Measurements from ENCODE around the gene MACF1. TPM values are rescaled to one million over a fixed set of nuclear protein-coding genes. Genes with fewer than 3 reads are reported as not detected.

MACF1 gene
- total RNA-seq, 2 donors from 2014 or later, result 107 to 148 TPM

DNA sequence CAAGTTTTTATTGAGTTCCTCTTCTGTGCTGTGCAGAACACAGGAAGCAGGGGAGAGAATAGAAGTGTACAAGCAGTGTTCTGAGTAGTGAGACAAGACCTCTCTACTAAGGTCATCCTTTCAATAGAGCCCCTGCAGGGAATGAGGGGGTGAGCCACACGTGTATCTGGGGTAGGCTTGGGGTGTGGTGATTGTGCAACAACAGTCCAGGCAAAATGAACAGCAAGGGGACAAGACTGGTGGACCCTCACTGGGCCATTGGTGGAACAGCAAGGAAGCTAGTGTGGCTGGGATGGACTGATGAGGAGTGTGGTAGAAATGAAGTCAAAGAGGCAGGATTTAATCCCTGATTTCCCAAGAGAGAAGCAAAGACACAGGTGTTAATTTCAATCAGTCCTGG, 278.8 kb downstream of the MACF1 start:
- TF ChIP-seq, protein P1, sequence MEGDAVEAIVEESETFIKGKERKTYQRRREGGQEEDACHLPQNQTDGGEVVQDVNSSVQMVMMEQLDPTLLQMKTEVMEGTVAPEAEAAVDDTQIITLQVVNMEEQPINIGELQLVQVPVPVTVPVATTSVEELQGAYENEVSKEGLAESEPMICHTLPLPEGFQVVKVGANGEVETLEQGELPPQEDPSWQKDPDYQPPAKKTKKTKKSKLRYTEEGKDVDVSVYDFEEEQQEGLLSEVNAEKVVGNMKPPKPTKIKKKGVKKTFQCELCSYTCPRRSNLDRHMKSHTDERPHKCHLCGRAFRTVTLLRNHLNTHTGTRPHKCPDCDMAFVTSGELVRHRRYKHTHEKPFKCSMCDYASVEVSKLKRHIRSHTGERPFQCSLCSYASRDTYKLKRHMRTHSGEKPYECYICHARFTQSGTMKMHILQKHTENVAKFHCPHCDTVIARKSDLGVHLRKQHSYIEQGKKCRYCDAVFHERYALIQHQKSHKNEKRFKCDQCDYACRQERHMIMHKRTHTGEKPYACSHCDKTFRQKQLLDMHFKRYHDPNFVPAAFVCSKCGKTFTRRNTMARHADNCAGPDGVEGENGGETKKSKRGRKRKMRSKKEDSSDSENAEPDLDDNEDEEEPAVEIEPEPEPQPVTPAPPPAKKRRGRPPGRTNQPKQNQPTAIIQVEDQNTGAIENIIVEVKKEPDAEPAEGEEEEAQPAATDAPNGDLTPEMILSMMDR (IDR thresholded peaks at IDR 0.05), result no peak
- no peak overlapping the region for H3K4me3 ChIP-seq
- H3K9me3 ChIP-seq, result no peaks in the 10 kb centered on the region
- H3K27me3 ChIP-seq, result no peaks in the 10 kb centered on the region
- H3K9ac ChIP-seq (ENCODE audit: low read depth in 2 of 2, low read length in 2 of 2), result no peak overlapping the region
- intact Hi-C loops (cut with DNase I), result no loop called here
- H3K27ac ChIP-seq, result no peak overlapping the region
- DNase-seq, result no peak
- peaks cover 28% of the 10 kb centered on the region for H3K36me3 ChIP-seq
- H3K4me1 ChIP-seq, result no peaks in the 10 kb centered on the region

GRCh38 chr1:39484564-39484963, 280.1 kb downstream of the MACF1 start:
- TF ChIP-seq, protein P1 (IDR thresholded peaks at IDR 0.05), result no peak
- no peaks in the 10 kb centered on the region for H3K4me1 ChIP-seq
- no peak overlapping the region for H3K9ac ChIP-seq (ENCODE audit: low read depth in 2 of 2, low read length in 2 of 2)
- H3K36me3 ChIP-seq, result peaks cover 28% of the 10 kb centered on the region
- H3K4me3 ChIP-seq, result no peak overlapping the region
- no peaks in the 10 kb centered on the region for H3K27me3 ChIP-seq
- H3K27ac ChIP-seq, result no peak overlapping the region
- intact Hi-C loops (cut with DNase I), result no loop called here
- DNase-seq, result no peak
- no peaks in the 10 kb centered on the region for H3K9me3 ChIP-seq

DNA sequence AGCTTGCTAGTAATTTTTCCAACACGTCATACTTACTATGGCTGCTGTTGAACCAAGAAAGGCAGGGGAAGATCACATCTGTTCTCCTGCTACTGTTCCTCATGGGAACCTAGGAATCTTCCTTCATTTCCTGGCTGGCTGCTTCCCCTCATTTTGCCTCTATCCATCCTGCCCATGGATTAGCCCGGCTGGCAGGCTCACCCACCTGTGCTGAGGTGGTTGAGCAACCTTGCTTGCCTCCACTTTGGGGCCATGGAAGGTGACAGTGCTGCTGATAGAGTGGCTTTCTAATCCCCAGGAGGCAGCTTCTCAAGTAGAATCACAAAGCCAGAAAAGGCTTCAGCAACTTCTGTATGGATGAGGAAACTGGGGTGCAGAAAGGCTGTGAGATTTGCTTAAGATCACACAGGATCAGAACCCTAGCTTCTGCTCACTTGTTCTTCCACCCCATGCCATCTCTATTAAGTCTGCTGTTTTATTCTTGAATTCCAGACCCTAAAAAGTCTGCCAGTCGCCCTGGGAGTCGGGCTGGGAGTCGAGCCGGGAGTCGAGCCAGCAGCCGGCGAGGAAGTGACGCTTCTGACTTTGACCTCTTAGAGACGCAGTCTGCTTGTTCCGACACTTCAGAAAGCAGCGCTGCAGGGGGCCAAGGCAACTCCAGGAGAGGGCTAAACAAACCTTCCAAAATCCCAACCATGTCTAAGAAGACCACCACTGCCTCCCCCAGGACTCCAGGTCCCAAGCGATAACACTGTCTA, 280.7 kb downstream of the MACF1 start:
- Histone ChIP-seq H3K9ac (ENCODE audit: low read depth in 2 of 2, low read length in 2 of 2) (no peak overlapping the region), H3K27ac (no peak overlapping the region), H3K9me3 (no peaks in the 10 kb centered on the region), H3K4me3 (no peak overlapping the region), H3K27me3 (no peaks in the 10 kb centered on the region), H3K36me3 (peaks cover 24% of the 10 kb centered on the region), H3K4me1 (no peaks in the 10 kb centered on the region)
- intact Hi-C loops (cut with DNase I), result no loop called here
- TF ChIP-seq, protein P1 (IDR thresholded peaks at IDR 0.05), result no peak
- no peak for DNase-seq

GRCh38 chr1:39488012-39488545, 283.6 kb downstream of the MACF1 start:
- Histone ChIP-seq H3K4me3 (no peak overlapping the region), H3K9ac (ENCODE audit: low read depth in 2 of 2, low read length in 2 of 2) (no peak overlapping the region), H3K36me3 (peaks cover 22% of the 10 kb centered on the region), H3K9me3 (no peaks in the 10 kb centered on the region), H3K27me3 (no peaks in the 10 kb centered on the region), H3K4me1 (no peaks in the 10 kb centered on the region), H3K27ac (no peak overlapping the region)
- TF ChIP-seq, protein P1 (IDR thresholded peaks at IDR 0.05), result no peak
- no peak for DNase-seq
- intact Hi-C loops (cut with DNase I), result no loop called here

DNA sequence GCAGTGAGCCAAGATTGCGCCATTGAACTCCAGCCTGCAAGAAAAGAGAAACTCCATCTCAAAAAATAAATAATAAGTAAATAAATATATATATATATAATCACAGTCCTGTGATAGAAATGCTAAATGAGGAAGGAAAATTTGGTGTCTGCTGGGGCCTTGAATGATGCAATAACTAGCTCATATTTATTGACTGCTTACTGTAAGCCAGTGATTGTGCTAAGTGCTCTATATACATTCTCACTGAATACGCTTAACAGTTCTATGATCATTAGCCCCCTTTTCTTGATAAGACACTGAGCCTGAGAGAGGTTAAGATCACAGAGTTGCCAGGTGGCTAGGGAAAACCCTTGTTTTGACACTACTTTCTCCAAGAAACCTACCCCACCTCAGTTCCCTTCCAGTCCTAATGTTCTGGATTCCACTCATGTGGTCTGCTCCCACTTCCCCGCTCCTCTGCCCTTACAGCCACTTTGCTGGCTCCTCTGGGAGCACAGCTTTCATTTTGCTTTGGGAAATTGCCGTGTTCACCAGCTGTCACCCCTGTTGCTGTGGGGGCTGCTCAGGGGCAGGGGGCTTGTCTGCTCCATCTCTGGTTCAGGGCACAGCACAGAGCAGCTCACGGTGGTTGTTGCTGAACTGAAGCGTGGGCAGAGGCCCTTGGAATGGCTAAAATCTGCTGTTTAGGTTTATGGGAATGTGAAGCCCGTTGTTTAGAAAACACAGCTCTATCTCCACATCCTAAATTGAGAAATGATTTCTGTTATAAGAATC, 284.5 kb downstream of the MACF1 start:
- Histone ChIP-seq H3K36me3 (peaks cover 22% of the 10 kb centered on the region), H3K4me1 (no peaks in the 10 kb centered on the region), H3K27ac (no peak overlapping the region), H3K9me3 (no peaks in the 10 kb centered on the region), H3K9ac (ENCODE audit: low read depth in 2 of 2, low read length in 2 of 2) (no peak overlapping the region), H3K4me3 (no peak overlapping the region), H3K27me3 (no peaks in the 10 kb centered on the region)
- TF ChIP-seq, protein P1 (IDR thresholded peaks at IDR 0.05), result no peak
- intact Hi-C loops (cut with DNase I), result no loop called here
- no peak for DNase-seq

All from colonic mucosa (tissue), 4 donors.